GM12873 (cell line): ENCODE measurements around the gene CFDP1.

ENCODE experiments used
- TF ChIP-seq, protein P1 (sequence below): IDR thresholded peaks from 2 replicates; pipeline ENCODE4 v1.5.1; 2012; ENCODE audit warnings: low read depth, mild to moderate bottlenecking, moderate library complexity, low read length, control low read depth; ENCODE audit not compliant: insufficient read depth; ENCODE audit errors: missing control alignments

CFDP1 gene

DNA sequence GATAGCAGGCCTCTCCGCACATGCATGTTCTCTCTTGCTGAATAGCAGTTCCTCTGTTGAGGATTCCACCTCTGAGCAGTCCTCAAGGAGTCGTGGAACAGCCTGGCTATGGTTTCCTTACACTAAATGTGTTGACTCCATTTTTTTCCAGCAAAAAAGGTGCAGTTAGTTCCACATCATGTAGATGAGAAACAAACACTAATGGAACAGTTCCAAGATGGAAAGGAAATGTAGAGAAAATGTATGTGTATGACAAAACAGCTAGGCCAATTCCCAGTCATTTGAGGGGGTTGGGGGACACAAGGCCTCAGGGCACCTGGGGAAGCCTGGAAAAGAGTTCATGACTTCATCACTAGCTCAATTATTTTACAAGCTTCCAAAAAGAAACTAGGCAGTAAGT, 90.0 kb downstream of the CFDP1 start:
- TF ChIP-seq, protein P1, sequence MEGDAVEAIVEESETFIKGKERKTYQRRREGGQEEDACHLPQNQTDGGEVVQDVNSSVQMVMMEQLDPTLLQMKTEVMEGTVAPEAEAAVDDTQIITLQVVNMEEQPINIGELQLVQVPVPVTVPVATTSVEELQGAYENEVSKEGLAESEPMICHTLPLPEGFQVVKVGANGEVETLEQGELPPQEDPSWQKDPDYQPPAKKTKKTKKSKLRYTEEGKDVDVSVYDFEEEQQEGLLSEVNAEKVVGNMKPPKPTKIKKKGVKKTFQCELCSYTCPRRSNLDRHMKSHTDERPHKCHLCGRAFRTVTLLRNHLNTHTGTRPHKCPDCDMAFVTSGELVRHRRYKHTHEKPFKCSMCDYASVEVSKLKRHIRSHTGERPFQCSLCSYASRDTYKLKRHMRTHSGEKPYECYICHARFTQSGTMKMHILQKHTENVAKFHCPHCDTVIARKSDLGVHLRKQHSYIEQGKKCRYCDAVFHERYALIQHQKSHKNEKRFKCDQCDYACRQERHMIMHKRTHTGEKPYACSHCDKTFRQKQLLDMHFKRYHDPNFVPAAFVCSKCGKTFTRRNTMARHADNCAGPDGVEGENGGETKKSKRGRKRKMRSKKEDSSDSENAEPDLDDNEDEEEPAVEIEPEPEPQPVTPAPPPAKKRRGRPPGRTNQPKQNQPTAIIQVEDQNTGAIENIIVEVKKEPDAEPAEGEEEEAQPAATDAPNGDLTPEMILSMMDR: no peak

DNA sequence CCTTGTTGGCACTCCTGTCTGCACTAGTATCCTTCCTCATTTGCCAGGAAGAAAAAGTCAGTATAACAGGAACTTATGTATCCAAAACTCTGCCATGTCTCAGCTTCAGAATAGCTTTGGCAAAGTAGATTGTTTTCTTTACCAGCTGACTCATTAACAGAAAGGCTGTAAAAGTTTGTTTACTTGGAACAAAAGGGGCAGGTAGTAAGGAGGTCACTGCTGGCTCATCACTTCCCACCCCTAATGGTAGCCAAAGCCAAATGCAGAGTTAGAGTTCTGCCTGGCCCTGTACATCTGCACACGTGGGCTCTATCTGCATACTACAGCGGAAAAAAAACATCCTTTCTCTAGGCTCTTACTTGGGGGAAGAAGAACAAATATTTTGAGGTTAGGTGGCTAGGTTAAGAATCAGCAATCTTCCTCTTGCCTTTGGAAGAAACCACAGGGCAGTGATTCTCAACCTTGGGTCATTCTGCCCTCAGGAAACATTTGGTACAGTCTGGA, 90.9 kb downstream of the CFDP1 start:
- TF ChIP-seq, protein P1: no peak

DNA sequence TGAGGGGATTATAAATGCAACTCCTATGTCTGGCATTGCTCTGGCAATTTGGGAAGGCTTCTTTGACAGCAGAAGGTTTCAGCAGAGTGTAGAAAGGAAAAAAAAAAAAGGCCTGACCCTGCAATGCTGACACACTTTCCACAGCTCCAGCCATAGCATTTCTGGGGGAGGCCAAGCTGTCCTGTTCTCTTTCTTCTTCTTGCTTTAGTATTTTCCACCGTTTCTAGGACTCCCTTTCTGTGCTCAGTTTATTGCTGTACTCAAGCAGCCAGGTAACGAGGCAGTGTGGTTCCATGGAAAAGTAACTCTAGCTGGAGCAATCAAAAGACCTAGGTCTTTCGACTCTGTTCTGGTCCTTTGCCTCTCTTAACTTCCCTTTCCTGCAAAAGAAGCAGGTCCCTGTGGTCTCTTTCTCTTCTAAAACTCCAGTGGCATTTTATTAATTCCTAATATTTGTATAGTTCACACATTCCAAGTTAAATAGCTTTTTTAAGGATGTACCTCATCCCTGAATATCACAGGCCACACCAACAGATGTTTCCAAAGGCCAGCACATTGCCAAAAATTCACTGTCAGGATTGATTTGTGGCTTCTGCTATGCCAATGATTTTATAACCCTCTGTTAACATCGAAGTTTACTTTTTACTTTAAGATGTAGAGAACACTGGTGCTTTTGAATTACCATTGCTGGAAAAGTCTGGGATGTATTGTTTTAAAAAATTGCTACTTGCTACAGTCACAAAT, 91.6 kb downstream of the CFDP1 start:
- TF ChIP-seq, protein P1: no peak

DNA sequence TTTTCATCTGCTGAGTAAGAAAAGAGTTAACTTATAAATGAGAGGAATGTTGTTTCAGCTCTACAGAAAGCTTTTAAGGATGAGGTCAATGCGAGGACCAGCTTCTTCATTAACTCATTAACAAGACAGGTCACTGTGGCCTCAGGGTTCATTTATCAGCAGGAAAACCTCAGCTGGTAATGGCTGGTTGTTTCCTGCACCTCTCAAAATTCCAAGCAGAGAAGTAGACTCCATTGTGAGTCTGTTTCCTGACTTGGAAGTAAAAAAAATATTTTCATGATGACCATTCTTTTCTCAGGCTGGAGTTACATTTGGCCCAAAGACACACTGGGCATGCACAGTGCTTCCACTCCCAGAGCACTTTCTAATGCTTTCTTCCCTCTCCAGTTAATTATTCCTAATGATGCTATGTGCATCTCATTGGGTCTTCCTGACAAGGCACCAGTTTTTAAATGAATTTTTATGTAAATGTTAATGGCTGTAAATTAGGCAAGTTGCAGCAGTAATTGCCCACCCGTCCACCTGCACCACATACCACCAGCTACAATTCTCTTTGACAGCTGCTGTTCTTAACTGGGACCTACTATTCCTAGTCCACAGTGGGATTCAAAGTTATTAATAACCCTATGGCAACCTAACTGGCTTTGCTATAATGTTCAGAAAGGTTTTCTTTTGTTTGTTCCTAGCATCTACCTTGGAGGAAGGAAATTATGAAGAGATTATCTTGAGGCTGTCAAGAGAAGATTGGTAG, 92.4 kb downstream of the CFDP1 start:
- TF ChIP-seq, protein P1: no peak

DNA sequence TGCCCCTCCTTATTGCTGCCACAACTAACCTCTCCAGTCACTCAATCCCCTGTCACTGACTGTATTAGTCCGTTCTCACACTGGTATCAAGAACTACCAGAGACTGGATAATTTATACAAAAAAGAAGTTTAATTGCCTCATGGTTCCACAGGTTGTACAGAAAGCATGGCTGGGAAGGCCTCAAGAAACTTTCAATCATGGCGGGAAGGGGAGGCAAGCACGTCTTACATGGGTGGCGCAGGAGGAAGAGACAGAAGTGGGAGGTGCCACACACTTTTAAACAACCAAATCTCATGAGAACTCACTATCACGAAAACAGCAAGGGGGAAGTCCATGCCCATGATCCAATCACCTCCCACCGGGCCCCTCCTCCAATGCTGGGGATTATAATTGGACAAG, 95.9 kb downstream of the CFDP1 start:
- TF ChIP-seq, protein P1: no peak

DNA sequence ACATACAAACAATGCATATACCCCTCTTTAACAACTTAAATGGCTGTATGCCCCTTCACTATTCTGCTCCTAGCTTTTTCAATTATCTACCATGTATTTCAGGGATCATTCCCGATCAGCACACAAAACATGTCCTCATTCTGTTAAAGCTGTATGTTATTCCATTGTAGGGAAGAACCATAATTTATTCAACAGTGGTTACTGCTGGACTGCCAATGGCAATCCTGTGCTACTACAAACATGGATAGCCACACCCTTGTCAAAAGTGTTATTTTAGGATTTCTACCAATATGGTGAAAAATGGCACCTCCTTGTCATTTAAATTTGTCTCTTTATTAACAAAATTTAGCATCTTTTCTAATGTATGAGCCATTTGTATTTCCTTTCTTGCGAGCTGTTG, 96.8 kb downstream of the CFDP1 start:
- TF ChIP-seq, protein P1: no peak

DNA sequence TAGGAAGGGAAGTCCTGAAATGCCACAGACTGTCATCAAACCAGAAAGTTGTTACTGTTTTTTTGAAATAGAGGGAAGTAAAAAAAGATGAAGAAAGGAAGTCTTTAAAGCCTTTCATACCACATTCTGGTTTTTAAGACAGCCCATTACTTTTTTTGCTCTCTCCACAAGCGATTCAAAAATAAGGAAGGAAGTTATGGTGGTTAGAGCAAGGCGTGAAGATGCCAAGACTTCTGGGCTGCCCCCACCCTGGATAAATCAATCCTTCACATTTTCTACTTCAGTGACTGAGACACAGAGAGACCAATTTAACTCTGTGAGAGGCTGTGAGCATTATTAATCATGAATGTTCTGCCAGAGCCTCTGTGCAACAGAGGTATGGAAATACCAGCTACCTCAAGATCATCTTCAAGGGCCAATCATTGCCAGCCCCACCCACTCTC, 99.6 kb downstream of the CFDP1 start:
- TF ChIP-seq, protein P1: no peak
